HG02623 (cell line): ENCODE data around the gene CCDC93.

ENCODE experiments used
- ATAC-seq: cut with Tn5 transposase; IDR thresholded peaks from one replicate; pipeline ENCODE4 v1.9.1; 2021; ENCODE audit warnings: moderate library complexity; ENCODE audit not compliant: unreplicated experiment

CCDC93 gene

GRCh38 chr2:117921520-117921919 lies 92.3 kb downstream of the CCDC93 start:
- no peak for ATAC-seq

- no peak for ATAC-seq
These were observed 95.3 kb downstream of the CCDC93 start for GRCh38 chr2:117918608-117919007.

- ATAC-seq = no peak
These were observed 96.5 kb downstream of the CCDC93 start for GRCh38 chr2:117917223-117917917.

- ATAC-seq = no peak
These were observed 110.9 kb downstream of the CCDC93 start for GRCh38 chr2:117902933-117903332.

- ATAC-seq = no peak
These were observed 125.0 kb downstream of the CCDC93 start for GRCh38 chr2:117888897-117889296.

GRCh38 chr2:117885308-117885707 lies 128.6 kb downstream of the CCDC93 start:
- ATAC-seq = no peak

- no peak for ATAC-seq
These were observed 134.9 kb downstream of the CCDC93 start for GRCh38 chr2:117879003-117879402.

- no peak for ATAC-seq
These were observed 138.1 kb downstream of the CCDC93 start for GRCh38 chr2:117875786-117876185.
